T-helper 1 cell treated with Interleukin-12 subunit alpha and Interleukin-12 subunit beta and Interleukin-4 antibody, amounts not matched to agents 30 ng/mL and 1 ng/mL, for 36 hours (primary cell): ENCODE data around the gene ECHS1. TPM values are rescaled to one million over a fixed set of nuclear protein-coding genes. Genes with fewer than 3 reads are reported as not detected.
"Not testable (repeated sequence)": the region's sequence is repeated elsewhere in the genome, so short reads cannot be mapped to it uniquely, and the experiment has no call there.

Experiments
- intact Hi-C: fragments of 100-400 bp; cut with micrococcal nuclease; formaldehyde crosslinking; loops from one replicate; pipeline ENCODE4 v1.15.1; 2024
- total RNA-seq: library from RNA; stranded (reverse); gene quantifications from 2 replicates; pipeline ENCODE4 v1.2.3, GENCODE V29; 2022

Gene ECHS1
- total RNA-seq, 1 donor from 2014 or later = 37.6 TPM

DNA sequence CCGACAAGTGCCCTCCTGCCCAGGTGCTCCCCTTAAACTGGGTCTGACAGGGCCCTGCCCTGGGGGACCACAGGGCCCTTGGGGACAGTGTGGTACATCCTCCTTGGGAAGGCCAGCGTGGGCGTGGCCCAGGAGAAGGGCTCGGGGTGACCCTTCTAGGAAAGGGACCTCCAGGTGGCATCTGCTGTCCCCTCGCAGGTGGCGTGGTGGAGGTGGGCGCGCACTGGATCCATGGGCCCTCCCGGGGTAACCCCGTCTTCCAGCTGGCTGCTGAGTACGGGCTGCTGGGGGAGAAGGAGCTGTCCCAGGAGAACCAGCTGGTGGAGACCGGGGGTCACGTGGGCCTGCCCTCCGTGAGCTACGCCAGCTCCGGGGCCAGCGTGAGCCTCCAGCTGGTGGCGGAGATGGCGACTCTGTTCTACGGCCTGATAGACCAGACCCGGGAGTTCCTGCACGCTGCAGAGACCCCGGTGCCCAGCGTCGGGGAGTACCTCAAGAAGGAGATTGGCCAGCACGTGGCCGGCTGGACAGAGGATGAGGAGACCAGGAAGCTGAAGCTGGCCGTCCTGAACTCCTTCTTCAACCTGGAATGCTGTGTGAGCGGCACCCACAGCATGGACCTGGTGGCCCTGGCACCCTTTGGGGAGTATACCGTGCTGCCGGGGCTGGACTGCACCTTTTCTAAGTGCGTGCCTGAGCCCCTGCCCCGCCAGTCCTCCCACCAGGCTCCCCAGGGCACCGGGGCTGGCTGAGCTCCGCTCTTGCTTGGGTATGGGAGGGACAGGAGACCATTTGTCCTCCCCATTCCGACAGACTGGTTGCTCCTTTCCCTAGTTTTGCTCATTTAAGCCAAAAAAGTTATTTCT, 6.9 kb upstream of the ECHS1 start:
- intact Hi-C loops = loop anchor here (1.0 to 10.0 kb wide), 6 partner anchors 10 to 1071 kb away; partner anchors contain the start of genes INPP5A, LRRC27 and MTG1

GRCh38 chr10:133379152-133379800, 6.1 kb upstream of the ECHS1 start, which contains the start of gene PAOX:
TSS of gene PAOX (plus strand) at chr10:133379262. CDS start at chr10:133379317, 55 bp downstream.
- intact Hi-C loops = loop anchor here (1.0 to 10.0 kb wide), 6 partner anchors 11 to 1070 kb away; partner anchors contain the start of genes INPP5A, LRRC27 and MTG1

DNA sequence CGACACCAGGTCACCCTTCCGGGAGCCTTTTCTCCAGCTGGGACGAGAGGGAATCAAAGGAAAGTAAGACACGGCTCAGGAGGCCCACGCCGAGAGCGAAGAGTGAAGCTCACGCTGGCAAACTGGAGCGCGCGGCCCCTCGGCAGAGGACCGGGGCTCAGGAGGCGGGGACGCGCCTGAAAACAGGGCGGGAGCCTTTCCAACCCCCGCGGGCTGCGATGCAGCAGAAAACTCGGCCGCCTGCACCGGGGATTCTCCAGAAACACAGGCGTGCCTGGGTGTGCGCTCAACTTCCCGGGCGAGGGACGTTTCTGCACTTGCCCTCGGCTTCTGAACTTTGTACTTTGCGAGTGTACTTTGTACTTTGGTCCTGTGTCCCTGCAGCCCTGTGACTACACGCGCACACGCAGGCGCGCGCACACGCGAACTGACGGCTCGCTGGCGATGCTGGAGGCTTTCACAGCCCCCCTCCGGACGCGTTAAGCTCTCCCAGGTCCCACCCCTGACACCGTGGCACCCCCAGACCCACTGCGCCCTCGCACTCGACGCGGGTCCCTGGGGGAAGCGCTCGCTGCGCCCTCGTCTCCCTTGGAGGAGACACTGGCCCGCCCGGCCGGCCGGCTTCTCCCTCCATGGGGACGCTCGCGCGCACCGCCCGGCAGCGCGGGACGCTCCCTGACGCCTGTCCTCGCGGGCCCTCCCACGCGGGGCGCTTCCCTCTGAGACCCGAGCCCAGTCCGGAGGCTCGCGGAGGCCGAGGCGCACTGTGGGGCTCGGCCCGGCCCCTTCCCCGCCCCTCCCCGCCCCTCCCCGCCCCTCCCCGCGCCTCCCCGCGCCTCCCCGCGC, 5.3 kb upstream of the ECHS1 start:
- intact Hi-C loops = loop anchor here (1.0 to 10.0 kb wide), 9 partner anchors 12 to 1070 kb away; partner anchors contain the start of genes FUOM, INPP5A, LRRC27 and MTG1

DNA sequence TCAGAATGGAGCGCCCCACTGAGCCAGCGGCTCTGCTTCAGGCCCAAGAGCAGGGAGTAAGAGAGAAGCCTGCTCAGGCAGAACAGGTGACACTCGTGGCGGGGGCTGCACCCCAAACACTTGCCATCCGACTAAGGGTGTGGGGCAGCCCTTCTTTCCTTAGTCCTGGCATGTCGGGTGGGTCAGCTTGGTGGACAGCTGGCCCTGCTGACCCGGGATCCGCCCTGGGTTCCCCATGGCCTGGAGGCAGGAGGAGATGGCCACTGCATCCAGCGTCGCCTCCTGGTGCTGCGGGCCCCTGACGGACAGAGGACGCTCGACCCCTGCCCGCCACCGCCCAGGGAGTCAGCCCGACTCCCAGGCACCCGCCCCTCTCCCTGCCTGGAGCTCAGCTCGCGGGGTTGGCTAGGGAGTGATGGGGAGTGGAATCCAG, 4.7 kb upstream of the ECHS1 start:
- intact Hi-C loops = loop anchor here (1.0 to 10.0 kb wide), 6 partner anchors 20 to 1069 kb away; partner anchors contain the start of genes FUOM and LRRC27

DNA sequence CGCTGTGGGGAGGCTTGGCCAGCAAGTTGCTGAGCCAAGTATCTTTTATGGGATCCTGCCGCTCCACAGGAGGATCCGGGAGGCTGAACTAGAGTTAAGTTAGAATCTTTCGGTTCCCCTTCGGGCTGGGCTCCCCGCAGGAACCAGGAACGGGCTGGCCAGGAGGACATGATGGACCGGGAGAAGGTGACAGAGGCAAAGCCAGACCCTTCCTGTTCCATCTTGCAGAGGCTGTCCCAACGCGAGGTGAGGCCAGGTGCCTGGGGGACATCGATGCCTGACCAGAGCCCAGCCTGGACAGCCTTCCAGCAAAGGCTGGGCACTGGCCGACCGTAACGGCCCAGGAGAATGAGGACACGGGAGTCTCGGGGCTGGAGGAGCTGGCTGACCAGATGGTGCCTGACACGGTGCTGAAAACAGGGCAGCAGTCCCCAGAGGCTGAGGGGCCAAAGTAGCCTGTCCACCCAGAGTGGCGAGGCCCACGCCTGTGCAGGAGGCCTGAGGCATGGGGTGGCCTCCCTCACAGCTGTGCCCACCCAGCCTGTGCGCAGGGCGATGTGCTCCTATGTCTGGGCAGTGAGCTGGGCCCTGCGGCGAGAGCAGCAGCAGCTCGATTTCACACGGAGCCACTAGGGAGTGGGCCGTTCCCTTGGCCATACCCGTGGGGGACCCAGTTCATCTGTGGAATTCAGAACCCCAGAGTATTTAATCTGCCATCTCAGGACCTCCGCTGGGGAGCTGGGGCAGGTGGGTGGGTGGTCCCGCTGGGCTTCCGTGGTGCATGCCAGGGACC, 4.1 kb upstream of the ECHS1 start:
- intact Hi-C loops = loop anchor here (5.0 to 10.0 kb wide), 2 partner anchors 922 to 1045 kb away; partner anchors contain the start of gene LRRC27

DNA sequence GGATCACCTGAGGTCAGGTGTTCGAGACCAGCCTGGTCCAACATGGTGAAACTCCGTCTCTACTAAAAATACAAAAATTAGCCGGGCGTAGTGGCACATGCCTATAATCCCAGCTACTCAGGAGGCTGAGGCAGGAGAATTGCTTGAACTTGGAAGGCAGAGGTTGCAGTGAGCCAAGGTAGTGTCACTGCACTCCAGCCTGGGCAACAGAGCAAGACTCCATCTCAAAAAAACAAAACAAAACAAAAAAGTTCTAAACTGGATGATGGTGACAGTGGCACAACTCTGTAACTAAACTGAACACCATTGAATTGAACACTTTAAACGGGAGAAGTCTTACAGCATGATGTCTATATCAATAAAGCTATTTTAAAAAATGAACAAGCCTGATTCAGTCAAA, 3.0 kb upstream of the ECHS1 start:
- intact Hi-C loops = loop anchor here (5.0 to 10.0 kb wide), 2 partner anchors 921 to 1044 kb away; partner anchors contain the start of gene LRRC27

DNA sequence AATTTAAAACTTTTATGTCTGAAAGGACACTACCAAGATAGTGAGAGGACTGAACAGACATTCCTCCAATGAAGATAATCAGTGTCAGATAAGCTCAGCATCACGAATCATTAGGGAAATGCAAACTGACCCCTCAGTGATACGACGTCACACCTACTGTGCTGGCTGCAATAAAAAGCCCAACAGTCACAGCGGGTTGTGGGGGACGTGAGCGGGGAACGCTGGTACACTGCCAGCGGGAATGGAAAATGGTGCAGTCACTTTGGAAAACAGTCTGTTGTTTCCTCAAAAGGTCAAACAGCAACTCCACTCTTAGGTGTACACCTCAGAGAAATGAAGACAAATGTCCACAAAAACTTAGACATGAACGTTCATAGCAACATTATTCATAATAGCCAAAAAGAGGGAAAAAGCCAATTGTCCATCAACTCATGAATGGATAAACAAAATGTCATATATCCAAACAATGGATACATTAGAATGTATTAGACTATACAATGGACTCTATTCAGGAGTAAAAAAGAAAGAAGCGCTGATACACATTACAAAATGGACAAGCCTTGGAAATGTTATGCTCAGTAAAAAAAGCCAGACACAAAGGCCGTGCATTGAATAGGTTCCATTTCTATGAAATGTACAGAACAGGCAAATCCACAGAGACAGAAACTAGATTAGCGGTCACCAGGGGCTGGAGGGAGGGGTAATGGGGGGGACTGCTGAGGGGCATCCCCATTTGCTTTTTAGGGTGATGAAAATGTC, 2.4 kb upstream of the ECHS1 start:
- intact Hi-C loops = loop anchor here (5.0 to 10.0 kb wide), 2 partner anchors 921 to 1043 kb away; partner anchors contain the start of gene LRRC27

DNA sequence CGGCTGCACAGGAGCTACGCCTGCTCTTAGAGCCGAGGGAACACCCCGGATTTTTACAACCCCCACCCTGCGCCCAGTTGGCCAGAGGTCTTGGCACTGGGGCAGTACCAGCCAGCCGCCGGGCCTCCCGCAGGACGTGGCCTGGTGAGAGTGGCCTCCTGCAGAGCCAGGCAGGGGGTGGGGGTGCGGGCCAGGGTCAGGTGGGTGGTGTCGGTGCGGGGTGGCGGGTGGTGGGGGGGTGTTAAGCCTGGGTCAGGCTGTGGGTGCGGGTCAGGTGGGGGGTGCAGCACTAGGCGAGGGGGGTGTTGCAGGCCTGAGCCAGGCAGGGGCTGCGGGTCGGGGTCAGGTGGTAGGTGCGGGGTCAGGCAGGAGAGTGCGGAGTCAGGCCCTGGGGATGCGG, 647 bp downstream of the ECHS1 start:
- intact Hi-C loops = loop anchor here (2.0 to 10.0 kb wide), 2 partner anchors 44 to 918 kb away; no protein-coding TSS in a partner anchor

- intact Hi-C loops = loop anchor here (10.0 kb wide), 1 partner anchor 915 kb away; no protein-coding TSS in a partner anchor
Observed at GRCh38 chr10:133370030-133370786, 2.9 kb downstream of the ECHS1 start.

DNA sequence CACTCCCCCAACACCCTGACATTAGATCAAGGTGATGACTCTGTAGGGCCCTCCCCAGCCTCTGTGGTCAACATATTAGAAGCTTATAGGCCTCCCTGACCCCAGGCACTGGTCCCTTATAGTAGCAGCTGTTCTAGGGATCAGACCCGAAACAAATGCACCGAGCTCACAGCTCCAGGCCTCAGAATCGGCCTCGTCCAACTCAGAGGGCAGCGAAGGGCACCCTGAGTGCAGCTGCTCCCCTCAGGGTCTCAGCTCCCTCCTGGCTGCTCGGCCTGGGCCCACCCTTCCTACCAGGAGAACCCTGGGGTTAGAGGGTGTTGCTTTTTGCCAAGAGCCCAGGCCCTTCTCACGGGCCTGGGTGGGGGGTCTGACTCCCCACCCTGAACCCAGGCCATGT, 5.0 kb downstream of the ECHS1 start:
- intact Hi-C loops = no loop called here

DNA sequence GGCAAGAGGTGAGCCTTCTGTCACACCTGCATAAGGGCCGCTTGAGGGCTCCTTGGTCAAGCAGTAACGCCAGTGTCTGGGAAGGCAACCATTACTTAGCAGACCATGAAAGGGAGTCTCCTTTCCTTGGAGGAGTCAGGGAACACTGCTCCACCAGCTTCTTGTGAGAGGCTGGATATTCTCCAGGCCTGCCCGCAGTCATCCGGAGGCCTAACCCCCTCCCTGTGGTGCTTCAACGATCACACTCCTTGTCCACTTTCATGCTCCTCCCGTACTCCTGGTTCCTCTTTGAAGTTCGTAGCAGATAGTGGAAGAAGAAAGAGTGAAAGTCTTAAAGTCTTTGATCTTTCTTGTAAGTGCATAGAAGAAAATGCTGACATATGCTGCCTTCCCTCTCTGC, 5.7 kb downstream of the ECHS1 start:
- intact Hi-C loops = not testable (repeated sequence)

GRCh38 chr10:133366751-133367150, 6.4 kb downstream of the ECHS1 start:
- intact Hi-C loops = no loop called here

DNA sequence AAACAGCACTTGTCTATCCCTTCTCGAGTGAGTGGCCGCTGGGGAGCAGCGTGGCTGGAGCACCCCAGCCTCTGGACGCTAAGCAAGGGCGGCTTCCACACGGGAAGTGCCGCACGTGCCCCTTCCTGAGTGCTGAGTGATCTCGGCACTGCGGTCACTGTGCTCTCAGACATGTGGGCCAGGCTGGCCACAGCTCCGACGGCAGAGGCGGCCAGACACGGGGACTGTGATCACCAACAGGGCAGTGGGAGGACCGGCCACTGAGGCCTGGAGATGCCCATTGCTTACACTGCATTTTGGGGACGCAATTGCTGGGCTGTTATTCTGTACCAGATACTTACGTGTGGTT, 7.0 kb downstream of the ECHS1 start:
- intact Hi-C loops = no loop called here

DNA sequence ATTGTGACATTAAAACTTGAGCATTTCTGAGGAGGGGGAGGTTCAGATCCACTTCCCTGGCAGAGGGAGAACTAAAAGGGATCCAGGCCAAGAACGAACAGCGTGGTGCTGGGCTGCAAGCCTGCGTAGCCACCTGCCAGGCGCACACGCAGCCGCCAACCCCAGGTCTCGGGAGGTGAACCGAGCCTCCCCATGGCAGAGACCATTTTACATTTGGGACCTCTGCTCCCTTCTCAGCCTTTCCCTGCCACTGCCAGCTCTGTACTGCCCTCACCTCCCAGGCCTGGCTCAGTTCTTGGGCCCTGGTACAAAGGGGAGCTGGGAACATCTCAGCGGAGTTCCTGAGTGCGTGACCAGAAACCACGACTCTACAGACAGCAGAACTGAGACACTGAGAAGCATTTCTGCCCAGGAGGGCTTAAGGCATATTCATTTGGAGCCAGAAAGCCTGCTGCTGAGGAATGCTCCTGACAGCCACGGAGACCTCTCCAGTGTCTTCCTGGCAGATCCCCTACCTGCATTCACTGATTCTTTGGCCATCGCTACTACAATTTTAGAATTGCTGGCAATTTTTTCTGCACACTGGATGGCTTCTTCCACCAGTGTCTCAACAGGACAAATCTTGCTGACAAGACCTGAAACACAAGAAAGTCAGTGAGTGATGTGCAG, 7.6 kb downstream of the ECHS1 start:
- intact Hi-C loops = no loop called here

- intact Hi-C loops = no loop called here
Observed at GRCh38 chr10:133364645-133365431, 8.3 kb downstream of the ECHS1 start.

GRCh38 chr10:133362846-133363245, 10.3 kb downstream of the ECHS1 start:
- intact Hi-C loops = no loop called here

DNA sequence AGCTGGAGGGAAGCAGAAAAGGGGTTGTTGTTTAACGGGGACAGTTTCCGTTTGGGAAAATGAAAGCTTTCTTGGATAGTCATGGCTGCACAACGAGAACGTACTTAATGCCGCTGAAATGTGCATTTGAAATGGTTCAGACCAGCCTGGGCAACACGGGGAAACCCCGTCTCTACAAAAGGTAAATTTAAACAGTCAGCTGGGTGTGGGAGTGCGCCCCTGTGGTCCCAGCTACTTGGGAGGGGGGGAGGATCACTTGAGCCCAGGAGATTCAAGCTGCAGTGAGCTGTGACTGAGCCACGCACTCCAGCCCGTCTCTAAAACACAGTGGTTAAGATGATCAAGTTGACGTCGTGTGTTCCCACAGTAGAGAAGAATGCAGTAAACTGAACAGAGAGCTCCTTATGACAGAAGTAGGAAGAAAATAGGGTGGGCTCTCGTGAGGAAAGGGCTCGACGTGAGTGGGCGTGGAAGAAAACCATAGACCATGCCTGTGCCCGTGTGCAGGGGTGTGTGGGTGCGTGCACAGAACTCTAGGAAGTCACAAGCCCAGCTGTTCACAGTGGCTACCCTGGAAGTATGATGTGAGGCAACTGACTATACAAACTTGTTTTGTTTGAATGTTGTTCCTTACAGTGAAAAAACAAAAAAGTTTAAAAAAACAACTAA, 11.2 kb downstream of the ECHS1 start:
- intact Hi-C loops = no loop called here
